Loucy (cell line): ENCODE results near the gene C1QBP.

Experiments used
- EZH2phosphoT487 ChIP-seq: fragments of 200-600 bp; IDR thresholded peaks from 2 replicates; pipeline ENCODE4 v1.6.1; 2018; ENCODE audit warnings: antibody characterized with exemption, mild to moderate bottlenecking, moderate library complexity, borderline replicate concordance
- TF ChIP-seq, protein P1 (sequence below): fragments of 200-600 bp; sonication (generic); conservative IDR thresholded peaks from 2 replicates; pipeline ENCODE4 v1.5.1; 2014; ENCODE audit warnings: mild to moderate bottlenecking, antibody characterized with exemption, low read length

DNA sequence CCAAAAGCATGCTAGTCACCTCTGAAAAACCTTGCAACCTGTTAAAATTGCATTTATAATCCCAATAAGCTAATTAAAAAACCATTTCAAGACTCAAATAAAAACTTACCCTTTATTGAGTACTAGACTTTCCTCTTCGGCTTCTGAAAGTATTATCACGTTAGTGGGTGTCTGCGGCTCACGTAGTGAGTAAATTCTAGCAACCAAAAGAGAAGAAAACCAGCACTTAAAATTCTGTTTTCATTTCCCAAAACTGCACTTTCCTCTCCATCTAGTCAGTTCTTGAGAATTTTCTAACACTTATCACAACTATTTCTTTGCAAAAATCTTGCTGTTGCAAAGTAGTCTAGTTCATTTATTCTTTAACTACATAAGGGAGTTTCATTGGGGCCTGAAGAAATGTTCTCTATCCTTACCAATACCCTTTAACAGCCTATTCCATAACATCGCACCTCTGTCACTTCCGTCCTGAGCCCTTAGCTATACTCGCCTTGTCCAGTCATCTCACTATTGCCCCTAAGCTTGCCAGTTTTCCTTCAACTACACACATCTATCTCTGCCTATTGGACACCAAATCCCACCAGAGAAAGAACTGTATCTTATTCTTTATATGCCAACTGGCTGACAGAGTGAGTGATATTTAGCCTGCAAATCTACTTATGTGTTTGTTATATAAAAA is 28.2 kb downstream of the C1QBP start:
- TF ChIP-seq, protein P1, sequence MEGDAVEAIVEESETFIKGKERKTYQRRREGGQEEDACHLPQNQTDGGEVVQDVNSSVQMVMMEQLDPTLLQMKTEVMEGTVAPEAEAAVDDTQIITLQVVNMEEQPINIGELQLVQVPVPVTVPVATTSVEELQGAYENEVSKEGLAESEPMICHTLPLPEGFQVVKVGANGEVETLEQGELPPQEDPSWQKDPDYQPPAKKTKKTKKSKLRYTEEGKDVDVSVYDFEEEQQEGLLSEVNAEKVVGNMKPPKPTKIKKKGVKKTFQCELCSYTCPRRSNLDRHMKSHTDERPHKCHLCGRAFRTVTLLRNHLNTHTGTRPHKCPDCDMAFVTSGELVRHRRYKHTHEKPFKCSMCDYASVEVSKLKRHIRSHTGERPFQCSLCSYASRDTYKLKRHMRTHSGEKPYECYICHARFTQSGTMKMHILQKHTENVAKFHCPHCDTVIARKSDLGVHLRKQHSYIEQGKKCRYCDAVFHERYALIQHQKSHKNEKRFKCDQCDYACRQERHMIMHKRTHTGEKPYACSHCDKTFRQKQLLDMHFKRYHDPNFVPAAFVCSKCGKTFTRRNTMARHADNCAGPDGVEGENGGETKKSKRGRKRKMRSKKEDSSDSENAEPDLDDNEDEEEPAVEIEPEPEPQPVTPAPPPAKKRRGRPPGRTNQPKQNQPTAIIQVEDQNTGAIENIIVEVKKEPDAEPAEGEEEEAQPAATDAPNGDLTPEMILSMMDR: no peak
- no peak for TF ChIP-seq EZH2phosphoT487
